ENCODE data around the gene SH3RF2.

SH3RF2 gene

GRCh38 chr5:146051678-146052077 lies 115.3 kb downstream of the SH3RF2 start:
- ChIA-PET POLR2A (no interaction called here), CTCF (interaction anchor here (0.6 to 5.7 kb wide), 12 partner anchors 10 to 1848 kb away, joined by 3 to 45 read pairs (median 4); no protein-coding TSS in a partner anchor)
- no peak for TF ChIP-seq GLIS1 (tag by site-specific recombination; IDR thresholded peaks at IDR 0.05)
- no peak for TF ChIP-seq ZBTB17 (tag by site-specific recombination; IDR thresholded peaks at IDR 0.05)
- TF ChIP-seq ZNF175 (tag by site-specific recombination; IDR thresholded peaks at IDR 0.05), result no peak
- no peak for TF ChIP-seq SALL2 (tag by site-specific recombination; IDR thresholded peaks at IDR 0.05; ENCODE audit: borderline replicate concordance)
- no peak for TF ChIP-seq MEIS1 (CRISPR knock-in tag; IDR thresholded peaks at IDR 0.05; ENCODE audit: borderline replicate concordance)
- TF ChIP-seq ZNF670 (tag by site-specific recombination; IDR thresholded peaks at IDR 0.05; ENCODE audit: low read depth), result no peak
- TF ChIP-seq ZBTB20 (tag by site-specific recombination; IDR thresholded peaks at IDR 0.05), result no peak
- Histone ChIP-seq H3K9me3 (ENCODE audit: control insufficient read depth, insufficient read depth, low read depth, low read length) (no peaks in the 10 kb centered on the region), H3K4me3 (ENCODE audit: low read depth, low read length) (no peak overlapping the region), H3K4me1 (ENCODE audit: control insufficient read depth, insufficient read depth, low read length) (peaks cover 2% of the 10 kb centered on the region; the same call in 1 of the 2 replicates), H3K36me3 (ENCODE audit: control insufficient read depth in 2 of 2, insufficient read depth in 1 of 2, low read length in 2 of 2) (no peaks in the 10 kb centered on the region), H3K27ac (ENCODE audit: extremely low read depth, low read depth, low read length) (no peak overlapping the region)

GRCh38 chr5:146052780-146053179 lies 116.4 kb downstream of the SH3RF2 start:
- no peak overlapping the region for H3K4me3 ChIP-seq (ENCODE audit: low read depth, low read length)
- TF ChIP-seq SP3 (tag by site-specific recombination; IDR thresholded peaks at IDR 0.05), result no peak
- TF ChIP-seq, protein P1, sequence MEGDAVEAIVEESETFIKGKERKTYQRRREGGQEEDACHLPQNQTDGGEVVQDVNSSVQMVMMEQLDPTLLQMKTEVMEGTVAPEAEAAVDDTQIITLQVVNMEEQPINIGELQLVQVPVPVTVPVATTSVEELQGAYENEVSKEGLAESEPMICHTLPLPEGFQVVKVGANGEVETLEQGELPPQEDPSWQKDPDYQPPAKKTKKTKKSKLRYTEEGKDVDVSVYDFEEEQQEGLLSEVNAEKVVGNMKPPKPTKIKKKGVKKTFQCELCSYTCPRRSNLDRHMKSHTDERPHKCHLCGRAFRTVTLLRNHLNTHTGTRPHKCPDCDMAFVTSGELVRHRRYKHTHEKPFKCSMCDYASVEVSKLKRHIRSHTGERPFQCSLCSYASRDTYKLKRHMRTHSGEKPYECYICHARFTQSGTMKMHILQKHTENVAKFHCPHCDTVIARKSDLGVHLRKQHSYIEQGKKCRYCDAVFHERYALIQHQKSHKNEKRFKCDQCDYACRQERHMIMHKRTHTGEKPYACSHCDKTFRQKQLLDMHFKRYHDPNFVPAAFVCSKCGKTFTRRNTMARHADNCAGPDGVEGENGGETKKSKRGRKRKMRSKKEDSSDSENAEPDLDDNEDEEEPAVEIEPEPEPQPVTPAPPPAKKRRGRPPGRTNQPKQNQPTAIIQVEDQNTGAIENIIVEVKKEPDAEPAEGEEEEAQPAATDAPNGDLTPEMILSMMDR (tag by site-specific recombination; IDR thresholded peaks at IDR 0.05), result 0 out of 2 replicates have a peak, but pooled peaks have one; percentile 10
- no peaks in the 10 kb centered on the region for H3K36me3 ChIP-seq (ENCODE audit: control insufficient read depth in 2 of 2, insufficient read depth in 1 of 2, low read length in 2 of 2)
- no peak overlapping the region for H3K27ac ChIP-seq (ENCODE audit: extremely low read depth, low read depth, low read length)
- H3K4me1 ChIP-seq (ENCODE audit: control insufficient read depth, insufficient read depth, low read length), result peaks cover 2% of the 10 kb centered on the region; the same call in 1 of the 2 replicates
- POLR2A ChIA-PET, result no interaction called here
- CTCF ChIA-PET, result interaction anchor here (0.6 to 5.7 kb wide), 9 partner anchors 12 to 374 kb away, joined by 3 to 45 read pairs (median 3); no protein-coding TSS in a partner anchor
- H3K9me3 ChIP-seq (ENCODE audit: control insufficient read depth, insufficient read depth, low read depth, low read length), result no peaks in the 10 kb centered on the region

DNA sequence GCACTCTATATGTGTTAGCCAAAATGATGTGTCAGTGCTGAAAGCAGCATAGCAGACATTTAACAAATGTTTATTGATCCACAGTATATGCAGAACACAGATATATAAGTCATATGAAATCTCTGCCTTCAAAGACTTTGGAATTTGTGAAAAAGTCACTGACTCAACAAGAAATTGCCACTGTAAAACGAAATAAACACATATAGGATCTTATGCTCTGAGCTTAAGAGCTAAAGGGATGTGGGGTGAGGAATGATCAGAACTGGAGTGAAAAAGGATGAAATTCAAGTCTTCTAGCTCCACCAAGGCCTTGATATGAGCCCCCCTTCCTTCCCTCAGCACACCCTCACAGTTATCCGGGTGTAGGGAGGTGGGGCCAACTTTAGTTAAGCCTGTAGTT lies 119.1 kb downstream of the SH3RF2 start:
- H3K27ac ChIP-seq (ENCODE audit: extremely low read depth, low read depth, low read length), result no peak overlapping the region
- H3K4me3 ChIP-seq (ENCODE audit: low read depth, low read length), result no peak overlapping the region
- H3K4me1 ChIP-seq (ENCODE audit: control insufficient read depth, insufficient read depth, low read length), result no peaks in the 10 kb centered on the region
- CTCF ChIA-PET, result interaction anchor here (0.6 to 1.0 kb wide), 4 partner anchors 15 to 374 kb away, joined by 3 to 4 read pairs (median 3); partner anchors contain the start of gene PRELID2
- H3K36me3 ChIP-seq (ENCODE audit: control insufficient read depth in 2 of 2, insufficient read depth in 1 of 2, low read length in 2 of 2), result no peaks in the 10 kb centered on the region
- no peaks in the 10 kb centered on the region for H3K9me3 ChIP-seq (ENCODE audit: control insufficient read depth, insufficient read depth, low read depth, low read length)
- POLR2A ChIA-PET, result no interaction called here
- TF ChIP-seq PRDM2 (tag by site-specific recombination; IDR thresholded peaks at IDR 0.05; ENCODE audit: borderline replicate concordance) (no peak), ZNF658 (tag by site-specific recombination; IDR thresholded peaks at IDR 0.05) (no peak), ZNF791 (tag by site-specific recombination; IDR thresholded peaks at IDR 0.05) (no peak), ZNF311 (tag by site-specific recombination; IDR thresholded peaks at IDR 0.05; ENCODE audit: borderline replicate concordance) (no peak), GFI1B (tag by site-specific recombination; IDR thresholded peaks at IDR 0.05) (no peak), KLF7 (tag by site-specific recombination; IDR thresholded peaks at IDR 0.05; ENCODE audit: borderline replicate concordance) (no peak), ZNF621 (tag by site-specific recombination; IDR thresholded peaks at IDR 0.05) (no peak), SP3 (tag by site-specific recombination; IDR thresholded peaks at IDR 0.05) (no peak), WT1 (tag by site-specific recombination; IDR thresholded peaks at IDR 0.05) (no peak), GLIS1 (tag by site-specific recombination; IDR thresholded peaks at IDR 0.05) (no peak), ZNF121 (tag by site-specific recombination; IDR thresholded peaks at IDR 0.05) (no peak), ZNF335 (tag by site-specific recombination; conservative IDR thresholded peaks at IDR 0.05) (no peak), ZNF2 (tag by site-specific recombination; IDR thresholded peaks at IDR 0.05) (no peak), ELK4 (IDR thresholded peaks at IDR 0.05; ENCODE audit: borderline replicate concordance, low read depth, low read length) (no peak), KLF10 (tag by site-specific recombination; IDR thresholded peaks at IDR 0.05) (no peak)
- TF ChIP-seq, protein P2, sequence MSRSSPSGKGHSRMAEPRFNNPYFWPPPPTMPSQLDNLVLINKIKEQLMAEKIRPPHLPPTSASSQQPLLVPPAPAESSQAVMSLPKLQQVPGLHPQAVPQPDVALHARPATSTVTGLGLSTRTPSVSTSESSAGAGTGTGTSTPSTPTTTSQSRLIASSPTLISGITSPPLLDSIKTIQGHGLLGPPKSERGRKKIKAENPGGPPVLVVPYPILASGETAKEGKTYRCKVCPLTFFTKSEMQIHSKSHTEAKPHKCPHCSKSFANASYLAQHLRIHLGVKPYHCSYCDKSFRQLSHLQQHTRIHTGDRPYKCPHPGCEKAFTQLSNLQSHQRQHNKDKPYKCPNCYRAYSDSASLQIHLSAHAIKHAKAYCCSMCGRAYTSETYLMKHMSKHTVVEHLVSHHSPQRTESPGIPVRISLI (tag by site-specific recombination; IDR thresholded peaks at IDR 0.05), result no peak

Measured in HEK293 (cell line).